Mesenchymal stem cell (in vitro differentiated cells and primary cell): Measurements from ENCODE around the gene DNAJB6.

ENCODE experiments used
- DNase-seq: peaks from one replicate; pipeline ENCODE4 v3.0.0-alpha.2; 2013
- H2AFZ ChIP-seq: one replicate; pipeline ENCODE4 v1.6.1; 2013; ENCODE audit warnings: low read depth, mild to moderate bottlenecking, control low read depth, inconsistent platforms, low read length, moderate library complexity
- H2AK5ac ChIP-seq: 2 replicates; pipeline ENCODE4 v1.6.1; 2013; ENCODE audit warnings: low read length, moderate library complexity, mild to moderate bottlenecking, inconsistent platforms; ENCODE audit not compliant: severe bottlenecking
- H2BK120ac ChIP-seq: one replicate; pipeline ENCODE4 v1.6.1; 2013; ENCODE audit warnings: low read depth, mild to moderate bottlenecking, inconsistent platforms, low read length, moderate library complexity
- H2BK12ac ChIP-seq, 2 experiments: one replicate each; pipeline ENCODE4 v1.6.1; 2013; ENCODE audit warnings: inconsistent platforms in 2 of 2, low read length in 2 of 2, mild to moderate bottlenecking in 2 of 2, moderate library complexity in 2 of 2, control low read depth in 1 of 2
- H2BK15ac ChIP-seq: one replicate; pipeline ENCODE4 v1.6.1; 2013; ENCODE audit warnings: mild to moderate bottlenecking, low read depth, inconsistent platforms; ENCODE audit not compliant: poor library complexity, severe bottlenecking
- H2BK5ac ChIP-seq: 2 replicates; pipeline ENCODE4 v1.6.1; 2013; ENCODE audit warnings: low read depth, mild to moderate bottlenecking, low read length, control low read depth, inconsistent platforms; ENCODE audit not compliant: poor library complexity, severe bottlenecking
- H3K14ac ChIP-seq, 2 experiments: one replicate each; pipeline ENCODE4 v1.6.1; 2013; ENCODE audit warnings: inconsistent platforms in 2 of 2, low read length in 2 of 2, control low read depth in 1 of 2, mild to moderate bottlenecking in 1 of 2, moderate library complexity in 1 of 2
- H3K18ac ChIP-seq, 2 experiments: one replicate each; pipeline ENCODE4 v1.6.1; 2013; ENCODE audit warnings: inconsistent platforms in 2 of 2, low read length in 2 of 2, control low read depth in 1 of 2, low read depth in 1 of 2, mild to moderate bottlenecking in 1 of 2
- H3K23ac ChIP-seq, 2 experiments: one replicate each; pipeline ENCODE4 v1.6.1; 2013; ENCODE audit warnings: inconsistent platforms in 2 of 2, low read length in 2 of 2, mild to moderate bottlenecking in 2 of 2, moderate library complexity in 2 of 2, control low read depth in 1 of 2
- H3K27ac ChIP-seq: 2 replicates; pipeline ENCODE4 v1.5.1; 2013; ENCODE audit warnings: mild to moderate bottlenecking, moderate library complexity, low read length, control low read depth, inconsistent platforms; ENCODE audit not compliant: poor library complexity, severe bottlenecking
- H3K27me3 ChIP-seq, 2 experiments: 2 replicates each; pipeline versions ENCODE4 v1.6.1 to v1.7.0; 2013; ENCODE audit warnings: low read length in 2 of 2, mild to moderate bottlenecking in 2 of 2, moderate library complexity in 2 of 2, control low read depth in 1 of 2, inconsistent platforms in 1 of 2; ENCODE audit not compliant: control insufficient read depth in 1 of 2, insufficient read depth in 1 of 2
- H3K36me3 ChIP-seq, 2 experiments: 2 replicates each; pipeline versions ENCODE4 v1.6.1 to v1.7.0; 2013; ENCODE audit warnings: low read length in 2 of 2, control low read depth in 1 of 2, inconsistent platforms in 1 of 2, low read depth in 1 of 2, mild to moderate bottlenecking in 1 of 2; ENCODE audit not compliant: insufficient read depth in 2 of 2, control insufficient read depth in 1 of 2
- H3K4ac ChIP-seq, 2 experiments: one replicate each; pipeline ENCODE4 v1.6.1; 2013; ENCODE audit warnings: inconsistent platforms in 2 of 2, low read length in 2 of 2, mild to moderate bottlenecking in 2 of 2, moderate library complexity in 2 of 2, control low read depth in 1 of 2, low read depth in 1 of 2
- H3K4me1 ChIP-seq: 2 replicates; pipeline ENCODE4 v1.6.1; 2013; ENCODE audit warnings: low read depth, low read length, control low read depth; ENCODE audit not compliant: control insufficient read depth, insufficient read depth
- H3K4me2 ChIP-seq: 2 replicates; pipeline ENCODE4 v1.6.1; 2013; ENCODE audit warnings: low read length, mild to moderate bottlenecking, inconsistent platforms; ENCODE audit not compliant: poor library complexity, severe bottlenecking
- H3K4me3 ChIP-seq, 2 experiments: 2 replicates each; pipeline versions ENCODE4 v1.5.1 to v1.7.0; 2013; ENCODE audit warnings: low read length in 2 of 2, mild to moderate bottlenecking in 2 of 2, control low read depth in 1 of 2, low read depth in 1 of 2; ENCODE audit not compliant: insufficient read depth in 1 of 2
- H3K79me1 ChIP-seq: replicated peaks from 2 replicates; pipeline ENCODE4 v1.6.1; 2013; ENCODE audit warnings: mild to moderate bottlenecking, control low read depth, low read length, inconsistent platforms; ENCODE audit not compliant: poor library complexity, severe bottlenecking
- H3K9ac ChIP-seq: 2 replicates; pipeline ENCODE4 v1.7.0; 2013; ENCODE audit warnings: mild to moderate bottlenecking, low read length, moderate library complexity
- H3K9me3 ChIP-seq: 2 replicates; pipeline ENCODE4 v1.7.0; 2013; ENCODE audit warnings: mild to moderate bottlenecking, low read length; ENCODE audit not compliant: control insufficient read depth
- H4K8ac ChIP-seq: one replicate; pipeline ENCODE4 v1.6.1; 2013; ENCODE audit warnings: inconsistent platforms, mild to moderate bottlenecking, low read length, moderate library complexity
- H4K91ac ChIP-seq: one replicate; pipeline ENCODE4 v1.6.1; 2013; ENCODE audit warnings: mild to moderate bottlenecking, low read length, inconsistent platforms
- WGBS: methylation state at CpG from one replicate; pipeline ENCODE4 v1.1.7; 2013; ENCODE audit warnings: mixed read lengths; 5-methylcytosine and 5-hydroxymethylcytosine counted together

Gene DNAJB6

DNA sequence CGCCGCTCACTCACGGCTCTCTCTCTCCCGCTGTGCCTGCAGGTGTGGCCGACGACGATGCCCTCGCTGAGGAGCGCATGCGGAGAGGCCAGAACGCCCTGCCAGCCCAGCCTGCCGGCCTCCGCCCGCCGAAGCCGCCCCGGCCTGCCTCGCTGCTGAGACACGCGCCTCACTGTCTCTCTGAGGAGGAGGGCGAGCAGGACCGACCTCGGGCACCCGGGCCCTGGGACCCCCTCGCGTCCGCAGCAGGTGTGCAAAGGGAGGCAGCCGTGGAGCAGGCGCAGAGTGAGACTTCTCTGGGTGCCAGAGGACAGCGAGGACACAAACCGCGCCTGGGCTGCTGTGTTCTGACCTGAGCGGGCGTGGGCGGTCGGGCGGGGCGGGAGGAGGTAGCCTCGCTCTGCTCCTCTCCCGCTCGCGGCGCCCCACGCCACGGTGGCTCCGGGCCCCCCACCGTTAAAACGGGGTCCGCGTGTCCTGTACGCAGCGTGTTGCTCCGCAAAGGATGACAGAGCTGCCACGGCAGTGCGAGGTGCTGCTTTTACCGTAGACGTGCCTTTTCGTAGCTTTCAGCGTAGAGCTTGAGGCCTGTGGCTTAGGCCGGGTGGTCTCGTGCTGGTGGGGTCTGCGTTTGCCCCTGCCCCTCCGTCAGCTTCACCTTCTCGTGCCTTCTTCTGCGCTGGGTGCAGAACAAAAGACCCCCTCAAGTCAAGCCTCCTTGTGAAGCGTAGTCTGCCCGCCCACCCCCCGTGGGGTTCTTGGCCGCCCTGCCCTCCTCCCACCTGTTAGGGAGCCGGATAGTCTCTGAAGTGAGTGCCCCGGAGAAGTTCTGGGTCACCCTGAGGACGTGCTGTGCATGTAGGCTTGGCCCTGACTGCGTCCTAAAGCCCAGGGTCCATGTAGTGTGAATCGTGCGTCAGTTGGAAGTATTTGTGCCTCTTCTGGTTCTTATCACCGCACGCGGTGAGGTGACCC, 73.2 kb downstream of the DNAJB6 start:
- no peaks in the 10 kb centered on the region for H3K27me3 ChIP-seq
- no peak overlapping the region for H2BK120ac ChIP-seq
- no peak overlapping the region for H2AFZ ChIP-seq
- H2BK5ac ChIP-seq, result no peak overlapping the region
- no peak overlapping the region for H3K4ac ChIP-seq
- WGBS, result 97% methylated on average over 78 of the region's 78 CpGs
- no peak overlapping the region for H3K23ac ChIP-seq
- no peaks in the 10 kb centered on the region for H3K9me3 ChIP-seq
- no peak overlapping the region for H3K14ac ChIP-seq
- no peak overlapping the region for H3K4me2 ChIP-seq
- peaks cover 42% of the 10 kb centered on the region for H3K4me1 ChIP-seq
- peak overlapping the region in 1 of 2 experiments; percentile 3 for H3K4me3 ChIP-seq
- no peak for DNase-seq
- no peak overlapping the region for H2BK12ac ChIP-seq
- H3K79me1 ChIP-seq, result peaks cover 59% of the 10 kb centered on the region
- peaks cover 25 to 90% of the 10 kb centered on the region in 2 experiments for H3K36me3 ChIP-seq
- H4K91ac ChIP-seq, result no peak overlapping the region
- no peak overlapping the region for H2AK5ac ChIP-seq
- no peak overlapping the region for H3K9ac ChIP-seq
- H3K27ac ChIP-seq, result no peak overlapping the region
- no peak overlapping the region for H2BK15ac ChIP-seq
- no peak overlapping the region for H4K8ac ChIP-seq
- no peak overlapping the region for H3K18ac ChIP-seq

DNA sequence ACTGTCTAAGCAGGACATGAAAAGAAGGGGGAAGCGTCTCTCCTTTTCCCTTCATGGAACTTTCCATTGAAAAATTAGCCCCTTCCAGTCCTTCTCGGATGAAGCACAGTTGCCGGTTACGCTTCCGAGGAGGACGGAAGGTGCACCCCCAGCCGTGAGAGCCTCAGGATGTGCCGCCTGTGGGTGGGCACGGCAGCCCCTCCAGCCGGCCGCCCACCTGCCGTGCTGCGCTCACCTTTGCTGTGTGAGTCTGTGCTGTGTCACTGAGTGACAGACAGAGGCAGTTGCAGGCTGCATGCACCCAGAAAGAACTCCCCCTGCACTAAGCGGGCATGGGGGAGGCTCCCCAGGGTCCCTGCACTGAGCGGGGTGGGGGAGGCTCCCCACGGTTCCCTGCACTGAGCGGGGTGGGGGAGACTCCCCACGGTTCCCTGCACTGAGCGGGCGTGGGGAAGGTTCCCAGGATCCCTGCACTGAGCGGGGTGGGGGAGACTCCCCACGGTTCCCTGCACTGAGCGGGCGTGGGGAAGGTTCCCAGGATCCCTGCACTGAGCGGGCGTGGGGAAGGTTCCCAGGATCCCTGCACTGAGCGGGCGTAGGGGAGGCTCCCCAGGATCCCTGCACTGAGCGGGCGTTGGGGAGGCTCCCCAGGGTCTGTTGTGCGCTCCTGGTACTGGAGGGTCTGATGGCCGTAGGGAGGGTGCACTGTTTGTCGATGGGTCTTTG, 74.2 kb downstream of the DNAJB6 start:
- no peak overlapping the region for H2BK15ac ChIP-seq
- H3K4me3 ChIP-seq, result no peak overlapping the region
- H3K18ac ChIP-seq, result no peak overlapping the region
- H3K23ac ChIP-seq, result no peak overlapping the region
- H2BK120ac ChIP-seq, result no peak overlapping the region
- H3K27ac ChIP-seq, result no peak overlapping the region
- no peak overlapping the region for H3K14ac ChIP-seq
- H4K91ac ChIP-seq, result no peak overlapping the region
- peaks cover 34 to 90% of the 10 kb centered on the region in 2 experiments for H3K36me3 ChIP-seq
- no peak overlapping the region for H2BK12ac ChIP-seq
- H3K4me1 ChIP-seq, result peaks cover 33% of the 10 kb centered on the region
- no peak overlapping the region for H3K4ac ChIP-seq
- no peak overlapping the region for H4K8ac ChIP-seq
- no peak overlapping the region for H3K9ac ChIP-seq
- no peak overlapping the region for H3K4me2 ChIP-seq
- no peak for DNase-seq
- H2BK5ac ChIP-seq, result no peak overlapping the region
- no peak overlapping the region for H2AFZ ChIP-seq
- H2AK5ac ChIP-seq, result no peak overlapping the region
- no peaks in the 10 kb centered on the region for H3K27me3 ChIP-seq
- H3K79me1 ChIP-seq, result peaks cover 64% of the 10 kb centered on the region
- no peaks in the 10 kb centered on the region for H3K9me3 ChIP-seq
- 96% methylated on average over 33 of the region's 33 CpGs for WGBS

DNA sequence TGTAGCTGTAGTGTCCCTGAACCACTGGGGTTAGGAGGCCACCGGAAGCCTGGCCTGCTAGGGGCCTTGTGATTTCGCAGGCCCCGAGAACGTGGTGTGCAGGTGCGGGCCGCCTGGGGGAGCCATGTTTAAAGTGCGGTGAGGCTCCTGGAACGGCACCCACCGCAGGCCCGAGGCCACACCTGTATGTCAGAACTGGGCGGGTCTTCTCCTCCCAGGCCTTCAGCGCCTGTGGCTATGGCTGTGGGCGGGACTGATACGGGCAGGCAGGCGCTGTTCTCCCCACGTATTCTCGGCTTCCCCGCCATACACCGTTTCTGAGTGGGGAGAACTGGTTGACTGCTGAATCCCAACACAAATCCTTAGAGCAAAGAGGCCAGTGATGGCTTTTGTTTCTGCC, 74.8 kb downstream of the DNAJB6 start:
- H2AK5ac ChIP-seq, result no peak overlapping the region
- H3K9ac ChIP-seq, result no peak overlapping the region
- H3K79me1 ChIP-seq, result peaks cover 62% of the 10 kb centered on the region
- H3K27me3 ChIP-seq, result no peaks in the 10 kb centered on the region
- WGBS, result 87% methylated on average over 19 of the region's 19 CpGs
- no peak for DNase-seq
- no peak overlapping the region for H4K91ac ChIP-seq
- no peak overlapping the region for H3K27ac ChIP-seq
- peaks cover 40 to 89% of the 10 kb centered on the region in 2 experiments for H3K36me3 ChIP-seq
- no peak overlapping the region for H2AFZ ChIP-seq
- no peak overlapping the region for H3K4ac ChIP-seq
- H3K4me1 ChIP-seq, result peaks cover 28% of the 10 kb centered on the region
- no peak overlapping the region for H2BK12ac ChIP-seq
- H3K18ac ChIP-seq, result no peak overlapping the region
- H3K4me3 ChIP-seq, result no peak overlapping the region
- H2BK120ac ChIP-seq, result no peak overlapping the region
- H3K23ac ChIP-seq, result no peak overlapping the region
- H4K8ac ChIP-seq, result no peak overlapping the region
- no peak overlapping the region for H3K4me2 ChIP-seq
- H2BK5ac ChIP-seq, result no peak overlapping the region
- H3K9me3 ChIP-seq, result no peaks in the 10 kb centered on the region
- no peak overlapping the region for H2BK15ac ChIP-seq
- no peak overlapping the region for H3K14ac ChIP-seq

DNA sequence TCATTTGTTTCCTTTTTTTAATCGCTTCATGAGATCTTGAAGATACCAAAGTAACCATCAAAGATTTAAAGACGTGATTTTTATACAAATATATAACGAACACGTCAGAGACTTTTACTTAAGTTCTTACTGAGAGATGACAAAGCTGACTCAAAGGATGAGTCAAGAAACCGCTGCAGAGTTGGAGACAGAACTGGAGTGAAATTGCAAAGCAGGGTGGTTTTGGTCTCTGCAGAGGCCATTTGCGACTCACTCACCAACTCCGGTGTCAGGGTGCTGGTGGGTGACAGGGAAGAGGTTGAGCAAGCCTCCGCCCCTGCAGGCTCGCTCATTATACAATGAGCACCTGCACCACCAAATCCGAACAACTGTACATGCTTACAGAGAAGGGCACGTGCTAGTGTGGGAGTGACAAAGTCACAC, 75.2 kb downstream of the DNAJB6 start:
- Histone ChIP-seq H2AFZ (no peak overlapping the region), H3K27ac (peak overlapping the region; percentile 11), H3K27me3 (no peaks in the 10 kb centered on the region), H3K9me3 (no peaks in the 10 kb centered on the region), H3K4ac (no peak overlapping the region), H3K9ac (no peak overlapping the region), H3K36me3 (peaks cover 44 to 84% of the 10 kb centered on the region in 2 experiments), H2AK5ac (no peak overlapping the region), H3K79me1 (peaks cover 61% of the 10 kb centered on the region), H2BK120ac (no peak overlapping the region), H2BK12ac (no peak overlapping the region), H4K8ac (no peak overlapping the region), H3K4me3 (no peak overlapping the region), H3K23ac (no peak overlapping the region), H2BK15ac (no peak overlapping the region), H3K4me2 (no peak overlapping the region), H4K91ac (no peak overlapping the region), H2BK5ac (no peak overlapping the region), H3K14ac (no peak overlapping the region), H3K18ac (no peak overlapping the region), H3K4me1 (peaks cover 27% of the 10 kb centered on the region)
- peak; percentile 65 for DNase-seq
- WGBS, result 88% methylated on average over 11 of the region's 11 CpGs
